NCI-H2227 (cell line): ENCODE results near the gene NATD1.
A peak's percentile ranks its signal among the peaks of the same experiment; 100 is the strongest.

ENCODE experiments used
- DNase-seq: peaks from one replicate; lab custom pipeline; 2025; ENCODE audit not compliant: unreplicated experiment; lab: John Stamatoyannopoulos, UW

The NATD1 gene

GRCh38 chr17:21252796-21253645, at the start of gene NATD1:
Gene NATD1, minus strand, starts transcription at chr17:21253410. Its CDS starts 146 bp downstream, at chr17:21253264.
- peak; percentile 78 for DNase-seq

- no peak for DNase-seq
These were observed 48.7 kb upstream of the NATD1 start for GRCh38 chr17:21301593-21302550.

- no peak for DNase-seq
These were observed 47.7 kb upstream of the NATD1 start for GRCh38 chr17:21300601-21301571.

GRCh38 chr17:21299981-21300600, 46.9 kb upstream of the NATD1 start:
- no peak for DNase-seq

- DNase-seq: no peak
These were observed 45.8 kb upstream of the NATD1 start for GRCh38 chr17:21298983-21299519.

GRCh38 chr17:21298056-21298982, 45.1 kb upstream of the NATD1 start:
- DNase-seq: no peak

GRCh38 chr17:21297597-21297996, 44.4 kb upstream of the NATD1 start:
- DNase-seq: no peak

GRCh38 chr17:21297026-21297520, 43.9 kb upstream of the NATD1 start:
- no peak for DNase-seq

GRCh38 chr17:21296097-21297025, 43.2 kb upstream of the NATD1 start:
- DNase-seq: no peak

- no peak for DNase-seq
These were observed 42.1 kb upstream of the NATD1 start for GRCh38 chr17:21295036-21295952.

GRCh38 chr17:21294321-21295035, 41.3 kb upstream of the NATD1 start:
- no peak for DNase-seq

GRCh38 chr17:21293831-21294210, 40.6 kb upstream of the NATD1 start:
- DNase-seq: no peak

- DNase-seq: no peak
These were observed 39.9 kb upstream of the NATD1 start for GRCh38 chr17:21292867-21293830.

GRCh38 chr17:21291862-21292261, 38.7 kb upstream of the NATD1 start:
- no peak for DNase-seq

GRCh38 chr17:21291357-21291756, 38.1 kb upstream of the NATD1 start:
- no peak for DNase-seq
